ENCODE measurements around the gene RBM28.

GRCh38 chr7:128274884-128275603 is 68.7 kb downstream of the RBM28 start:
- TF ChIP-seq SUZ12 (IDR thresholded peaks at IDR 0.05; ENCODE audit: low read length) (no peak), POLR2AphosphoS5 (IDR thresholded peaks at IDR 0.05; ENCODE audit: low read depth, low read length) (no peak), NANOG (IDR thresholded peaks at IDR 0.05; ENCODE audit: insufficient read depth, low read depth, low read length, poor library complexity, severe bottlenecking) (no peak), ATF2 (IDR thresholded peaks at IDR 0.05; ENCODE audit: low read length) (no peak), EZH2 (IDR thresholded peaks at IDR 0.05; ENCODE audit: low read depth, low read length, severe bottlenecking) (no peak), CTCF (IDR thresholded peaks at IDR 0.05; ENCODE audit: control extremely low read depth in 1 of 3, insufficient read depth in 1 of 3, low read depth in 1 of 3, low read length in 3 of 3) (no peak)
